ENCODE data around the gene RASSF6.
"Not testable (repeated sequence)": the region's sequence is repeated elsewhere in the genome, so short reads cannot be mapped to it uniquely, and the experiment has no call there.

The RASSF6 gene

DNA sequence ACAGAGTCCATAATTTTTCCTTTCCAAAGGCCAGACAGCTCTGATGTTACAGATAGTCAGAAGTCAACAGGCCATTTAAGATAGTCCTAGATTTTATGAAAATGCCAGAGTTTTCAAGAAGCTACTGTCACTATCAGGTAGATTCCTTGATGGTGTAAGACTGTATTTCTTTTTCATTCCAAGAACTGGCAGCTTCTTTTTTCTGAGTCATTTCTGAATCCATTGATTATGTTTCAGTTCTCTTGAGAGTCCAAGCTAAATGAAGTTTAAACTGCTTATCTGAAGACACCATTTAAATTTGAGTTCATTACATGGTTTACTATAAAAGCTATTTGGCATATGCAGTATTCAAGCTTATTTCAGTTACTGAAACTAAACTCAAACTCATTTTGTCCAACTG lies 44.6 kb downstream of the RASSF6 start:
- DNase-seq: peak; percentile 8 to 61 (median 45)

DNA sequence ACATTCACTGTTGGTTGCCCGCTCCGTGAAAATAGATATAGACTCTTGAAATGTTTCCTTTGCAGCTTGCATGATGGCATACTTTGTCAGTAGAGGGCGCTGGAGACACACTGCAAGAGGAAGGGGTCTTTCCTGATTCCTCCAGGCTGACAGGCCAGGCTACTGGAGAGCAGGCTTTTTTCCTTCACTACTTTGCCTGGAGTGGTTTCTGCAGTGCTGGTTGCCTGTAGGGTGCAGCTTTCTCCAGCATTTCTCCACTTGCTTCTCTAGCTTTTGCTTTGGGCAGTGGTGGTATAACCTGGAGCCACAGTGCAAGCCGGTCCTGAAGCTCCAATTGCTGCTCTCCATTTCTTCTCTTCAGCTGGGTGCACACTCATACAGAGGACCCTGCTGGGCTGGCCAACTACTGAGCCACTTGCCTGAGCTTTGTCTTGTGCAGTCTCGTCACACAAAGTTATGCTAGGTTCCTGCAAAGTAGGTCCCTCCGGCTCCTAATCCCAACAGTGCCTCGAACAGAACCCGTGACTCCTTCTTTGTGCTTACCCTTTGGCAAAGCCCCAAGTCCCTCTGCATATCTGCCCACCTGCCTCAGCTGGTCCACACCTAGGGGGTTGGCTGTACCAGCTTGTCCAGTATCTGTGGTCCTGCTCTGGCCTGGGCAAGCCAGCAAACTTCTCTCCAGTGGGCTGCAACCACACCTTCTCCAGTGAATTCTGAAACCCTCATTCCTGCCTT lies 46.3 kb downstream of the RASSF6 start:
- DNase-seq: peak; percentile 75 to 82 (median 77)

DNA sequence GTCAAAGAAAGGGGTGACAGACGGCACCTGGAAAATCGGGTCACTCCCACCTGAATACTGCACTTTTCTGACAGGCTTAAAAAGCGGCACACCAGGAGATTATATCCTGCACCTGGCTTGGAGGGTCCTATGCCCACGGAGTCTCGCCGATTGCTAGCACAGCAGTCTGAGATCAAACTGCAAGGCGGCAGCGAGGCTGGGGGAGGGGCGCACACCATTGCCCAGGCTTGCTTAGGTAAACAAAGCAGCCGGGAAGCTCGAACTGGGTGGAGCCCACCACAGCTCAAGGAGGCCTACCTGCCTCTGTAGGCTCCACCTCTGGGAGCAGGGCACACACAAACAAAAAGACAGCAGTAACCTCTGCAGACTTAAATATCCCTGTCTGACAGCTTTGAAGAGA lies 69.4 kb downstream of the RASSF6 start:
- not testable (repeated sequence) for DNase-seq

DNA sequence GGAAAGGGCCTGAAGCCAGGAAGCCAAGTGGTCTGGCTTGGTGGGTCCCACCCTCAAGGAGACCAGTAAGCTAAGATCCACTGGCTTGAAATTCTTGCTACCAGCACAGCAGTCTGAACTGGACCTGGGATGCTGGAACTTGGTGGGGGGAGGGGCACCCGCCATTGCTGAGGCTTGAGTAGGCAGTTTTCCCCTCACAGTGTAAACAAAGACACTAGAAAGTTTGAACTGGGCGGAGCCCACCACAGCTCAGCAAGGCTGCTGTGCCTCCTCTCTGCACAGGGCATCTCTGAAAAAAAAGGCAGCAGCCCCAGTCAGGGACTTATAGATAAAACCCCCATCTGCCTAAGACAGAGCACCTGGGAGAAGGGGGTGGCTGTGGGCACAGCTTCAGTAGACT lies 75.6 kb downstream of the RASSF6 start:
- no peak for DNase-seq

DNA sequence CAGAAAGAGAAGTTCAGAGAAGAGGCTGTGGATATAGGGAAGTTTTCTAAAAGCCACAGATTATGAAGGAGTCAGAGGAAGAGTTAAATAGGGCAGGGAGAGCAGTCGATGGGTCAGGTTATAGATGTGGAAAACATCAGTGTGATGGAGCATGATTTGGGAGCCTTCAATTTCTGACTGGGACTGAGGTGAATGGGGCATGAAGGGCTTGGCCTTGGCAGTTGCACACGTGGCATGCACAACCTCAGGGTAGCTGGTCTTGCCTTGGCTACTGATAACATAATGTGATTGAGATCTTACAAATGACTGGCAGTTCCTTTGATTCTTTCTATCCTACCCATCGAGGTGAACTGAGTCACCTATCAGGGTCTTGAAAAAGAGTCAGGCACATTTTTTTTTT lies 79.0 kb downstream of the RASSF6 start:
- no peak for DNase-seq

DNA sequence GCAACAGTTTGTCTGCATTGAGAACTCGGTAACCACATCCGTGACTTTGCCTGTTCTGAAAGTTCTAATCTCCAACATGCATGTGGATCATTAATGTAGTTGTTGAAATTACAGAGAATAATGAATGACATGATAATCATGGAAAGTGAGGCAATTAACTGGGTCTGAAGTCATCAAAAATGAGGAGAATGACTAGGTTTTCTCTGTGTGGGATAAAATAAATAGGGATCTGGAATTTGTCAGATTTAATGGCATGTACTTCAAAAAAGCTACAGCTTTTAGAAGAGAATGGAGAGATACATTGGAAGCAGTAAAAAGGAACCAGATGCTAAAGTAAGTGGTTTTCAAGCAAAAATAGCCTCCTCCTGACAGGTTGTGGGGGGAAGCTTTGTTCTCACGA lies 79.4 kb downstream of the RASSF6 start:
- no peak for DNase-seq

DNA sequence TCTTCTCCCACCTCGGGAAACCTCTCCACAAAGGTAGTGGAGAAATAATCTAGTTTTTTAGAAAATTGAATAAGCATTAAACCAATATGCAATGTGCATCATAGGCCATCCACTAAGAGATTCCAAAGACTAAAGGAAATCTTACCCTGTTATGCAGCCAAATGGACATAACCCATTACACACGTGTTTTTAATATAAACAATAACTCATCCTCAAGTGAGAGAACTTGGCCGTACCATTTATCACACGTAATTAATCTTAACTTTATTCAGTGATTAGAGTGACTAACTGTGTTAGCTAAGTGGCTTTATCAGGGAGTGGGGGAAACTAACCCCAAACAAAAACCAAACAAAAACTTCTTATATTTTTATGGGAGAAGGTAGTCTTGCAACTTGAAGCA lies 80.8 kb downstream of the RASSF6 start:
- no peak for DNase-seq

DNA sequence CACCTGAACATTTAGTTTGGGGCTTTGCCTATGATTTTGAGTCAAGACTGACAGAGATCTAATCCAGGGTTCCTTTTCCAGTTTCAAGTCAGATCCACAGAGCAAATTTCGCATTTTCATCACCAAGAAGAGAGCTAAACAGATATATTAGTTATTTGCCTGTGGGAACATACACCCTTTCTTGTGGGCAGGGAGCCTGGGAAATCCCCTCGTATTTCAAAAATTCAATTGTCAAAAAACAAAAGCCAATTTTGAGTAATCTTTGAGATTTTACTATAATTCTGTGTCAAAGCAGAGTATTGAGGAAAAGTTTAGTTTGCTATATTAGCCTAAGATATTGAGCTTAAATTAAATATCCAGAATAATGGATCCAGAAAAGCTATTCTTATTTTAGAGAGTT lies 82.1 kb downstream of the RASSF6 start:
- DNase-seq: no peak

DNA sequence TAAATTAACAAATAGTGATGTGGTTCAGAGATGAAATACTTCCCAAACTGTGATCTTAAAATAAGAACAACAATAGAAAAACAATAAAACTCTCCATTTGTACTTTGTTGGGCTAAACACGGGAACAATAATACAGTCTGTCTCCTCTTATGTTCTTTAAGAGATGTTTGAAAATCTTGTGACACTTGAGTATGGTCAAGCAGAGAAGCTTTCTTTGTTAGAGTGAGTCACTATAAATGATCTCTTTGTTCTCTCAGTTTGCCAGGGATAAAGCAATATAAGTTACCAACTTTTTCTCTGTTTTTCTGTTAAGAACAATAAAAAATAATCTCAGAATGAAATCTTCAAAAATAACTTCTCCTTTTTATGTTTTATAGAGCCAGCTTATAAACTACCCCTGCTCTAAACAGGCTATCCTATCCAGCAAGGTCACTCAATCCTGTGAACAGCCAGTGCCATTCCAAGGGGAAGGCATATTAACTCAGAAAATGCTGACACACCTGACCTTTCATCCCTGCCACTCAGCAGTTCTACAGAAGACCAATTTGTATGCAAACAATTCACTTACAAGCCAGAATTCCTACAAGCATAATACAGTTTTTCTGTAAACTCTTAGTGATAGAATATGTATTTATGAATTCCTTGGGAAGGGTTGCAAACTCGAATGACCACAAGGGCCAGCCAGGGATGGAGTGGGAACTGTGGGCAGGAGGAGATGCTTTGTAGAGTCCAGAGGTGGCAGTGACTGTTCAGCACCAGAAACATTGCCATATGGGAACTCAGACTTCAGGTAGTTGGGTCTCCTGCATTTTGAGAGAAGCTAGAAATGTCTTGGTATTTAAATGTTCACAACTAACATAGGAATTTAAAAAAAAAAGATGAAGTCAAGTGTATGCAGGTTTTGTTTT lies 86.5 kb downstream of the RASSF6 start:
- no peak for DNase-seq

DNA sequence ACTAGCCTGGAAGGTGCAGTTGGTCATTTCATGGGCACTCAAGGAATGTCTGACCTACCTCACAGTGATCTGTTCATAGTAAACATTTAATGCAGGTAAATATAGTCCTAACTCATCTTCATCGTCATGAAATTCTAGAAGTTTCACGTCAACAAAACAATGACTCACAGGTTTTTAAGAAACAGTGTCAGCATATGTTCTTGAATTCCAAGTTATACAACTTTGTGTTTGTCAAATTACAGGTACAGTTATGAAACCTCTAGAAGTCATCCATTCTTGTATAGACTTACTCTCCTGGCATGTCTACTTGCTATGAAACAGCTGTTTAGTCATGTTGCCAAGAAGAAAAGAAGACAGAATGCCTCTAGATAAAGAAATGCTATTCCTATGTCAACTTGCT lies 92.1 kb downstream of the RASSF6 start:
- no peak for DNase-seq

DNA sequence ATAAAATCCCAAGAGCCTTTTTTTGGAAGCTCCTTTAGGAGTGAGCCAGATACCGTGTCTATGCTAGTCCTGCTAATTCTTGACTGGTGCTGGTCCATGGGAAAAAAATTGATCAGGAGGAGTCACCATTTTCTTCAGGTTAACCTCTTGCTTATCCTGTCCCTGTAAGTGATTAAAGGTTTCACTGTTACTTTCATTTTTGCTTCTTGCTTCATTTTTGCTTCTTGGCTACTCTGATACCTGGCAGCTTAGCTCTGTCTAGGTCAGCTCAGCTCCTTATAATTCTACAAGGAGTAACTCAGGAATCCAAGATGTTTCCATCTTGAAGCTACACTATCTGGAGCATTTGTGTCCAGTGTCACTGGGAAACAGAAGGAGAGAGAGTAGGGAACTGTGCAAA lies 93.0 kb downstream of the RASSF6 start:
- DNase-seq: no peak

DNA sequence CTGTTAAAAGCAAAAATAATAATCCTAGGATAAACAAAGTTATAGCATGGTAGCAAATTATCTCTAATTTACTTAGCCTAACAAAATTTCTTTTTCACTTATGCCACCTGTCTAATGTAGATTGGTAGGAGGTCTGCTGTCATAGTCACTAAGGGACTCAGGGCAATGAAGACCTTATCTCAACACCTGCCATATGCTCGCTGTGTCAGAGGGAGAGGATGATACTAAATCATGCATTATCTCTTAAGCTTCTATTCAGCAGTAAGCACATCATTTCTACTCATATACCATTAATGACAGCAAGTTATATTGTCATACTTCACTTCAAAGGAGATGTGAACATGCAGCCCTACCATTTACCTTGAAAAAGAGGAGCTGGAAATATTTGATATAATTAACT lies 94.6 kb downstream of the RASSF6 start:
- DNase-seq: no peak

DNA sequence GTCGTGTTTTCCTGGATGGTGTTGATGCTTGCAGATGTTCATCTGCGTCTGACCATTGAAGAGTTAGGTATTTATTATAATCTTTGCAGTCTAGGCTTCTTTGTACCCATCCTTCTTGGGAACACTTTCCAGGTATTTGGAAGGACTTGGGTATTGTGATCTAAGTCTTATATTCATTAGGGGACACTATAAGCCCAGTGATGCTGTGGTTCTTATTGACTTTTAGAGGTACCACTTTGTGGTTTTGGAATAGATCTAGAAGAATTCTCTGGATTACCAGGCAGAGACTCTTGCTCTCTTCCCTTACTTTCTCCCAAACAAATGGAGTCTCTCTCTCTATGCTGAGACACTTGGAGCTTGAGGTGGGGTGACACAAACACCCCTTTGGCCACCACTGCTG lies 97.1 kb downstream of the RASSF6 start:
- no peak for DNase-seq

All from suppressor macrophage treated with lipopolysaccharide for 1 hour (primary cell).